Iris pigment epithelial cell (primary cell): ENCODE data around the gene SNUPN.
A peak's percentile ranks its signal among the peaks of the same experiment; 100 is the strongest.

Experiments
- DNase-seq: peaks from one replicate; pipeline ENCODE4 v3.0.0-alpha.2; 2011; ENCODE audit warnings: low read depth

The SNUPN gene

DNA sequence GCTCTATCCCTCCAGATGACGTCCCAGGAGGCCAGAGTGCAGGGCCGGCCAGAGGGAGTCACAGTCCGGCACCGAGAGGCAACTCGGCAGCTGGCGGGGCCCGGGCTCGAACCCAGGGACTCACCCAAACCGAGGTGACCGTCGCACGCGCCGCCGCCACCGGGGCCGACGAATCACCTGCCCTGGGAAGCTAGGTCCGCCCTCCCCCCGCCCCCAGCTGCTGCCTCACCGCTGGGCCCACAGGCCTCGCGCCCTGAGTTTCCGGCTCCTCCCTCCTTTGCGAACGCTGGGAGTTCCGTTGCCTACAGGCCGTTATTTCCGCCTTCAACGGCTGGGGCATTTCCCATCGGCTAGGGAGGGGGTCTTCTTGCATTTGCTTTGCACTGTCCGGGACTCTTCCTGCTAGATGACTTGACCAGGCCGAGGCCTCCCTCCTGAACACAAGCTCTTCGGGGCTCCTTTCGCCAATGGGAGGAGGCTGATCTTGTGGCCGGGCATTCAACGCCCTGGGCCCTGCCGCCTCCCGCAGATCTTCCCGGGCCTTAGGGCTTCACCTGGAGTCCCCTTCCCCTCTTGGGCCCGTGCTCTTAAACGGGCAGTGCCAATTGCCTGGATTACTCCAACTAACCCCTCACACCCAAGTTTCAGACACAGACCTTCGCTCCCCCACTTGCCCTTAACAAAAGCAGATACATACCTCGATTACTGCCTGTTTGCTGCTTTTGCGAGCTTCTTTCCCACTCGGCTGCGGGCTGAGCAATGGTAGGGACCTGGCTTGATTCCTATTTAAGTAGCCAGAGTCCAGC is at the start of gene SNUPN:
Gene SNUPN, minus strand, starts transcription at position 184 of the 806 bp plus-strand sequence. CDS start 4,674 bp downstream, outside the sequence.
- peak; percentile 89 for DNase-seq

DNA sequence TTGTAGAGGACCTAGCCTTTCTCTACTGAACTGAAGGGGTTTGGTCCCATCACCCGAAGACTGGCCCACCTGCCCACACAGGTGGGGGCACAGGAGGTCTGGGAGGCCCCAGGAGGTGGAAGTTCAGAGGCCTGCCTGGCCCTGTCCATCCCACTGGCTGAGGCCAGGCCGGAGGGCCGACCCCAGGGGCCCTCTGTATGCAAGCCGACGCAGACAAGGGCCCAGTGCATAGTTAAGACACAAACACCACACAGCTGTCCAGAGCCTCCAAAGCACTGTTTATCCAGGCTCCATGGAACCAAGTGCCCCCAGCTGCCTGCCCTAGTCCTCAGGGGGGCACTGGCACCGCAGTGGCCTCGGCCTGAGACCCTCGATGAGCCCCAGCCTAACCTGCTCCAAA is 48.8 kb upstream of the SNUPN start:
- DNase-seq: no peak

GRCh38 chr15:75673426-75674235 is 48.1 kb upstream of the SNUPN start:
- peak; percentile 77 for DNase-seq

DNA sequence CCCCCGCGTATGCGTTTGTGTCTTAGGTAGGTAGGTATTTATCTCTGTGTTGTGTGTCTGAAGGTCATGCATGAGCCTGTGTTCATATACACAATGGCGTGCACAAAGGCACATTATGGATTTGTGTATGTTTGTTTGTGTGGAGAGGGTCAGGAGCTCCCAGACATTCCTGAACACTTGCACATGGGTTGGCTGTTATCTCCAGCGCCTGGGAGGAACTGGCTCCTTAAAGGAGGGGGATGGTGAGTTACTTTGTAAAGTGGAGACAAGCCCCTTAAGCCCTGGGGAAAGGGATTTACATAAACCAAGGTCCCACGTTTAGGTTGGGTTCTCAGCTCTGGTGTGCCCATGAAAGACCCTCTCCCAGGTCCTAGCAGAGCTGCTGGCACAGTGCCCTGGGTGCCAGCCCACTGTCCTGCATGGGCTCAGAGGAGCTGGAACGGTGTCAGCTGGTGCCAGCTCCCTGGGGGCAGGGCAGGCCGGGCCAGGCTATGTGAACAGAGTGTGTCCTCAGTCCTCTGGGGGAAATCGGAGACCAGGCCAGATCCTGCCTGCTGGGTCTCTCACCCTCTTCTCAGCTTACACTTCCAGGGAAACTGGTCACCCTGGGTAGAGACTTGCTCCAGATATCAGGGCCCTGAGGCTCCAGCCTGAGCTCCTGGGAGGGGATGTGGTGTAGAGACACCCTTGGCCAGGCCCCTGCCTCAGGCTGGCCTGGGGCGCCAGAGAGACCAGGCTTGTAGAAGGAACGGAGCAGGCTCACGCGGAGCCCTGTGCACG is 47.3 kb upstream of the SNUPN start:
- DNase-seq: peak; percentile 86

- DNase-seq: no peak
These were observed 46.4 kb upstream of the SNUPN start for GRCh38 chr15:75671730-75672602.

DNA sequence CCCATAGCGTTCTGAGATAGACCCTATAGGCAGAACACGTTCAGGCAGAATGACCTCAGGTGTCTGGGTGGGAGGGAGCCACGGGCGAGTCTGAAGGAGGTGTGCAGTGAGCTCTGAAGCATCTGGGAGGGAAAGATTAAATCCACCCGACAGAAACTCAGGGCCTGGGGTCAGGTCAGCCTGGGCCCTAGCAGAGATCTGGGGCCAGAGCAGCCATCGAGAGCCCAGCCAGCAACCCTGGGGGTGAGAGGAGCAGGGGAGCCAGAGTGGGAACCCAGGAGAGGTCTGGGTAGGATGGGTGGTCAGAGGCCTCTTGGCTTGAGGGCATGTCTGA is 44.3 kb upstream of the SNUPN start:
- no peak for DNase-seq

GRCh38 chr15:75669191-75669878 is 43.8 kb upstream of the SNUPN start:
- no peak for DNase-seq

- peak; percentile 99 for DNase-seq
These were observed 41.4 kb upstream of the SNUPN start for GRCh38 chr15:75666823-75667501.

DNA sequence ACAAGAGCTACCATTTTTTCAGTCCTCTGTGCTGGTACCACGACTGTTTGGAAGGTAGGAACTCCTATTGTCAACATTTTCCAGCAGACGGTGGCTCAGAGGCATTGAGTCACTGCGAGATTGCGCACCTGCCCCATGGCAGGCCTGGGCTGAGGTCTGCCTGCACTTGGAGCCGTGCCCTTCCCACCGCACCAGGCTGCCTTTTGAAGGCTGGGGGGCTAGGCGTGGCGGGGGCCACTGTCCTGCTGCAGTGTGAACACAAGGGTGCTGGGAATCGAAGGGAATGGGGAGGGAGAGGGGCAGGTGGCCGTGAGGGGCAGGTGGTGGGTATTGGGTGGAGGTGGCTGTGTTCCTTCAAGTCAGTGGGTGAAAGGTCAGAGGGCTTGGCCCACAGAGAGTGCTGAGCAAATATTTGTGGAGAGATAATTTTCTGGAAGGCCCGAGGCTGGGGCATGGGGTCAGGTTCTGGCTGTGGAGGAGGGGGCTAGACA is 38.5 kb upstream of the SNUPN start:
- DNase-seq: no peak

DNA sequence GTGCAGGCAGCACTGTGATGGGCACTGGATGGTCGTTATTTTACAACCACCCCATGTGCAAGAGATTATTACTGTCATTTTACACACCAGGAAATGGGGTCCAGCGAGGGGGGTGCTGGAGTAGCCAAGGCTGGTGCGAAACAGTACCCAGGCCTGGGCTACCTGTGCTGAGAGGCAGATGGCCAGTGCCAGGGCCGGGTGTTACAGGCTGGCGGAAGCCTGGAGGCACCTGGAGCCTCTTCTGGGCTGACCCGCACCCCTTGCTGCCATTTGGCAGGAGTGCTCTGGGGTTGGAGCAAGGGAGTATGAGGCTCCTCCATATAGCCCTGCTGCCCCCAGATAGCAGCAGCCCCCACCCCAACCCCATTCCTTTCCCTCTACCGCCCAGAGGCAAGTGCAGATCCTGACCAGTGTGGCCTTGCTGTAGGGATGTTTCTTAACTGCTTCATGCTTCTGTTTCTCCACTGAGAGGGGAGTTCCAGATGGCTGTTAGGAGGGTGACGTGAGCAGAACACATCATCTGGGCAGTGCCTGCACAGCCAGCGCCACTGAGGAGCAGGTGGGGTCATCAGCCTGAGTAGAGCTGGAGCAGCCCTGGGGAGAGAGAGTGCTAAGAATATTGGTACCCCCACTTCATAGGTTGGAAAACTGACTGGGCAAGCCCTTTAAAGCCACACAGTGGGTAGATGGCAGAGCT is 37.4 kb upstream of the SNUPN start:
- DNase-seq: no peak

- DNase-seq: no peak
These were observed 36.2 kb upstream of the SNUPN start for GRCh38 chr15:75661756-75662140.

GRCh38 chr15:75661100-75661755 is 35.7 kb upstream of the SNUPN start:
- peak; percentile 96 for DNase-seq

- DNase-seq: no peak
These were observed 34.6 kb upstream of the SNUPN start for GRCh38 chr15:75659928-75660645.

- no peak for DNase-seq
These were observed 33.7 kb upstream of the SNUPN start for GRCh38 chr15:75659141-75659771.

GRCh38 chr15:75656813-75657212 is 31.3 kb upstream of the SNUPN start:
- DNase-seq: no peak

- DNase-seq: no peak
These were observed 30.8 kb upstream of the SNUPN start for GRCh38 chr15:75656331-75656730.

- no peak for DNase-seq
These were observed 30.4 kb upstream of the SNUPN start for GRCh38 chr15:75655931-75656330.
